Ovary (tissue), 3 donors: ENCODE data around the gene NAALADL2.

Experiments used
- EP300 ChIP-seq: sonication (generic); formaldehyde crosslinking; IDR thresholded peaks from one replicate; pipeline ENCODE4 v1.6.1; 2017; ENCODE audit warnings: antibody characterized with exemption
- POLR2A ChIP-seq: fragments of 450-650 bp; IDR thresholded peaks from one replicate; pipeline ENCODE4 v1.6.1; 2017; ENCODE audit warnings: antibody characterized with exemption, mild to moderate bottlenecking, moderate library complexity
- TF ChIP-seq, protein P1 (sequence below), 3 donors: fragments of 450-650 bp in 2 of 3; fragments of 200-600 bp in 1 of 3; IDR thresholded peaks; one replicate each; pipeline versions ENCODE4 v1.5.1 to v1.8.0; 2016 to 2022; ENCODE audit warnings: antibody characterized with exemption in 3 of 3, mild to moderate bottlenecking in 1 of 3
- donor health status: DM: no; HTN: no; CAD: no.

DNA sequence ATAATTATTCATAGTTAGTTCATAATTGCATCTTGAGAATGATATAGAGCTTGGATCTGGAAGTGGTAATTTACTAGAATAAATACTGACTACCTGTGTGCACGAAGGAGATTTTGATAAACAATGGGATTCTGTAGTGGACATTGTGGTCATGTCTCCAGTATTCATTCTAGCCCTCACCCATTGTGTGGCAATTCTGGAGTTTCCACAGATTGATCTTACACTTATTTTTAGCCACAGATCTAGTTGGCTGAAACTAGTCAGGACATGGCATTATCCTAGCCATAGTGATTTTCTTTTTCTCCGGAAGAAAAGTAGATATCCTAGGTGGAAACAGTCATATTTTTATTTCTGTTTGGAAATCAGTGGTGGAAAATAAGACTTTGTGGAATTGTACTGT, 833.1 kb downstream of the NAALADL2 start:
- TF ChIP-seq, protein P1, sequence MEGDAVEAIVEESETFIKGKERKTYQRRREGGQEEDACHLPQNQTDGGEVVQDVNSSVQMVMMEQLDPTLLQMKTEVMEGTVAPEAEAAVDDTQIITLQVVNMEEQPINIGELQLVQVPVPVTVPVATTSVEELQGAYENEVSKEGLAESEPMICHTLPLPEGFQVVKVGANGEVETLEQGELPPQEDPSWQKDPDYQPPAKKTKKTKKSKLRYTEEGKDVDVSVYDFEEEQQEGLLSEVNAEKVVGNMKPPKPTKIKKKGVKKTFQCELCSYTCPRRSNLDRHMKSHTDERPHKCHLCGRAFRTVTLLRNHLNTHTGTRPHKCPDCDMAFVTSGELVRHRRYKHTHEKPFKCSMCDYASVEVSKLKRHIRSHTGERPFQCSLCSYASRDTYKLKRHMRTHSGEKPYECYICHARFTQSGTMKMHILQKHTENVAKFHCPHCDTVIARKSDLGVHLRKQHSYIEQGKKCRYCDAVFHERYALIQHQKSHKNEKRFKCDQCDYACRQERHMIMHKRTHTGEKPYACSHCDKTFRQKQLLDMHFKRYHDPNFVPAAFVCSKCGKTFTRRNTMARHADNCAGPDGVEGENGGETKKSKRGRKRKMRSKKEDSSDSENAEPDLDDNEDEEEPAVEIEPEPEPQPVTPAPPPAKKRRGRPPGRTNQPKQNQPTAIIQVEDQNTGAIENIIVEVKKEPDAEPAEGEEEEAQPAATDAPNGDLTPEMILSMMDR (IDR thresholded peaks at IDR 0.05), result no peak
- TF ChIP-seq POLR2A (no peak), EP300 (no peak)
